ENCODE results near the gene CAMK1. TPM values are rescaled to one million over a fixed set of nuclear protein-coding genes. Genes with fewer than 3 reads are reported as not detected.

CAMK1 gene
- total and polyA plus RNA-seq, 3 experiments from 2014 or later = 2.9 to 27.4 (median 27.0) TPM

- no peak overlapping the region for H3K4me3 Mint-ChIP-seq
- peaks cover 6% of the 10 kb centered on the region for H3K4me1 ChIP-seq (ENCODE audit: insufficient read depth, low read length)
- no peak overlapping the region for H3K27ac Mint-ChIP-seq
- ChIA-PET CTCF (no interaction called here), POLR2A (no interaction called here)
- no peak for DNase-seq
- H3K9me3 ChIP-seq (ENCODE audit: low read length) = no peaks in the 10 kb centered on the region
- no peaks in the 10 kb centered on the region for H3K36me3 Mint-ChIP-seq
- no peaks in the 10 kb centered on the region for H3K27me3 ChIP-seq (ENCODE audit: insufficient read depth, low read length, poor library complexity, severe bottlenecking)
- no peak overlapping the region for H3K27ac ChIP-seq (ENCODE audit: low read depth, low read length)
- peaks cover 0 to 4% (median 2%) of the 10 kb centered on the region in 3 donors for H3K4me1 Mint-ChIP-seq
- H3K27me3 Mint-ChIP-seq = peaks cover 8 to 9% of the 10 kb centered on the region in 2 donors
- H3K4me3 ChIP-seq (ENCODE audit: low read length) = no peak overlapping the region
- no peaks in the 10 kb centered on the region for H3K9me3 Mint-ChIP-seq
- H3K36me3 ChIP-seq (ENCODE audit: insufficient read depth, low read length) = no peaks in the 10 kb centered on the region
Measured at GRCh38 chr3:9715136-9715535, 54.6 kb downstream of the CAMK1 start.

GRCh38 chr3:9713142-9713541 is 56.6 kb downstream of the CAMK1 start:
- DNase-seq = no peak
- no peaks in the 10 kb centered on the region for H3K36me3 Mint-ChIP-seq
- peaks cover 8 to 9% of the 10 kb centered on the region in 2 donors for H3K27me3 Mint-ChIP-seq
- Histone ChIP-seq H3K27ac (ENCODE audit: low read depth, low read length) (no peak overlapping the region), H3K9me3 (ENCODE audit: low read length) (no peaks in the 10 kb centered on the region), H3K4me1 (ENCODE audit: insufficient read depth, low read length) (peaks cover 6% of the 10 kb centered on the region), H3K4me3 (ENCODE audit: low read length) (no peak overlapping the region), H3K36me3 (ENCODE audit: insufficient read depth, low read length) (no peaks in the 10 kb centered on the region), H3K27me3 (ENCODE audit: insufficient read depth, low read length, poor library complexity, severe bottlenecking) (no peaks in the 10 kb centered on the region)
- H3K4me1 Mint-ChIP-seq = peaks cover 0 to 4% (median 2%) of the 10 kb centered on the region in 3 donors
- POLR2A ChIA-PET = no interaction called here
- H3K9me3 Mint-ChIP-seq = no peaks in the 10 kb centered on the region
- H3K27ac Mint-ChIP-seq = no peak overlapping the region
- CTCF ChIA-PET = no interaction called here
- H3K4me3 Mint-ChIP-seq = no peak overlapping the region

GRCh38 chr3:9712415-9712814 is 57.3 kb downstream of the CAMK1 start:
- H3K4me3 ChIP-seq (ENCODE audit: low read length) = no peak overlapping the region
- H3K36me3 Mint-ChIP-seq = peaks cover 0 to under 1% (median 0%) of the 10 kb centered on the region in 3 donors

GRCh38 chr3:9710174-9710739 is 59.5 kb downstream of the CAMK1 start:
- no peak overlapping the region for H3K4me3 ChIP-seq (ENCODE audit: low read length)
- POLR2A ChIA-PET = no interaction called here
- CTCF ChIA-PET = no interaction called here
- no peaks in the 10 kb centered on the region for H3K27me3 ChIP-seq (ENCODE audit: insufficient read depth, low read length, poor library complexity, severe bottlenecking)
- H3K36me3 Mint-ChIP-seq = peaks cover 0 to 5% (median 0%) of the 10 kb centered on the region in 3 donors
- no peaks in the 10 kb centered on the region for H3K4me1 ChIP-seq (ENCODE audit: insufficient read depth, low read length)
- H3K4me3 Mint-ChIP-seq = no peak overlapping the region
- H3K9me3 Mint-ChIP-seq = no peaks in the 10 kb centered on the region
- H3K27me3 Mint-ChIP-seq = peaks cover 10 to 18% of the 10 kb centered on the region in 2 donors
- no peaks in the 10 kb centered on the region for H3K36me3 ChIP-seq (ENCODE audit: insufficient read depth, low read length)
- no peak for DNase-seq
- H3K27ac Mint-ChIP-seq = no peak overlapping the region
- H3K9me3 ChIP-seq (ENCODE audit: low read length) = no peaks in the 10 kb centered on the region
- H3K4me1 Mint-ChIP-seq = peaks cover 0 to 5% (median 2%) of the 10 kb centered on the region in 3 donors
- H3K27ac ChIP-seq (ENCODE audit: low read depth, low read length) = no peak overlapping the region

More at GRCh38 chr3:9712415-9712814, 57.3 kb downstream of the CAMK1 start:
- no peaks in the 10 kb centered on the region for H3K9me3 ChIP-seq (ENCODE audit: low read length)
- no peak for DNase-seq
- CTCF ChIA-PET = no interaction called here
- no peak overlapping the region for H3K27ac Mint-ChIP-seq
- H3K27me3 ChIP-seq (ENCODE audit: insufficient read depth, low read length, poor library complexity, severe bottlenecking) = no peaks in the 10 kb centered on the region
- POLR2A ChIA-PET = no interaction called here
- H3K27ac ChIP-seq (ENCODE audit: low read depth, low read length) = no peak overlapping the region
- no peaks in the 10 kb centered on the region for H3K4me1 ChIP-seq (ENCODE audit: insufficient read depth, low read length)
- H3K4me3 Mint-ChIP-seq = no peak overlapping the region
- peaks cover 7 to 9% of the 10 kb centered on the region in 2 donors for H3K27me3 Mint-ChIP-seq
- no peaks in the 10 kb centered on the region for H3K9me3 Mint-ChIP-seq
- H3K4me1 Mint-ChIP-seq = peaks cover 0 to 2% (median 0%) of the 10 kb centered on the region in 3 donors
- no peaks in the 10 kb centered on the region for H3K36me3 ChIP-seq (ENCODE audit: insufficient read depth, low read length)

Other genes starting within 250 kb of the CAMK1 start
- gene LHFPL4, start 216.1 kb downstream of the CAMK1 start, total RNA-seq = not detected
- gene LHFPL4, start 216.1 kb downstream of the CAMK1 start, polyA plus RNA-seq = 0.05 TPM
- gene MTMR14, start 120.4 kb downstream of the CAMK1 start, total RNA-seq = 10 to 100 TPM; 53.1 to 54.3 TPM
- gene MTMR14, start 120.4 kb downstream of the CAMK1 start, polyA plus RNA-seq = 62.9 TPM
- gene CPNE9, start 66.1 kb downstream of the CAMK1 start, total RNA-seq = under 1 TPM in 1 of 2 experiments, not detected in 1; 0.16 TPM
- gene CPNE9, start 66.1 kb downstream of the CAMK1 start, polyA plus RNA-seq = not detected
- 10 to 100 TPM; 46.8 to 50.2 TPM for gene BRPF1, start 38.2 kb downstream of the CAMK1 start, total RNA-seq
- 27.0 TPM for gene BRPF1, start 38.2 kb downstream of the CAMK1 start, polyA plus RNA-seq
- gene OGG1, start 20.0 kb downstream of the CAMK1 start, total RNA-seq = 10 to 100 TPM; 30.5 to 32.1 TPM
- 25.8 TPM for gene OGG1, start 20.0 kb downstream of the CAMK1 start, polyA plus RNA-seq
- gene TADA3, start 22.5 kb upstream of the CAMK1 start, total RNA-seq = 10 to 100 TPM; 57.0 to 58.8 TPM
- 64.4 TPM for gene TADA3, start 22.5 kb upstream of the CAMK1 start, polyA plus RNA-seq
- 100 to 1,000 TPM; 309 to 319 TPM for gene ARPC4, start 23.1 kb upstream of the CAMK1 start, total RNA-seq
- gene ARPC4, start 23.1 kb upstream of the CAMK1 start, polyA plus RNA-seq = 277 TPM
- gene TTLL3, start 40.3 kb upstream of the CAMK1 start, total RNA-seq = 10 to 100 TPM; 18.8 to 19.1 TPM
- gene TTLL3, start 40.3 kb upstream of the CAMK1 start, polyA plus RNA-seq = 3.8 TPM
- gene RPUSD3, start 74.1 kb upstream of the CAMK1 start, total RNA-seq = 10 to 100 TPM; 74.3 to 77.6 TPM
- gene RPUSD3, start 74.1 kb upstream of the CAMK1 start, polyA plus RNA-seq = 51.8 TPM
- not detected for gene CIDEC, start 110.3 kb upstream of the CAMK1 start, total RNA-seq
- gene CIDEC, start 110.3 kb upstream of the CAMK1 start, polyA plus RNA-seq = not detected
- 10 to 100 TPM; 55.5 to 59.0 TPM for gene JAGN1, start 120.7 kb upstream of the CAMK1 start, total RNA-seq
- 44.4 TPM for gene JAGN1, start 120.7 kb upstream of the CAMK1 start, polyA plus RNA-seq
- 1 to 10 TPM in 1 of 2 experiments, under 1 TPM in 1; 0.47 to 1.2 TPM for gene IL17RE, start 132.9 kb upstream of the CAMK1 start, total RNA-seq
- 1.2 TPM for gene IL17RE, start 132.9 kb upstream of the CAMK1 start, polyA plus RNA-seq
- gene IL17RC, start 147.2 kb upstream of the CAMK1 start, total RNA-seq = under 1 TPM; 0.20 to 0.31 TPM
- gene IL17RC, start 147.2 kb upstream of the CAMK1 start, polyA plus RNA-seq = 11.0 TPM
- gene CRELD1, start 163.9 kb upstream of the CAMK1 start, total RNA-seq = 10 to 100 TPM; 14.0 to 16.0 TPM
- 24.5 TPM for gene CRELD1, start 163.9 kb upstream of the CAMK1 start, polyA plus RNA-seq
- gene PRRT3, start 182.5 kb upstream of the CAMK1 start, total RNA-seq = 10 to 100 TPM; 12.1 to 12.3 TPM
- gene PRRT3, start 182.5 kb upstream of the CAMK1 start, polyA plus RNA-seq = 5.4 TPM
- gene EMC3, start 216.9 kb upstream of the CAMK1 start, total RNA-seq = 10 to 100 TPM; 56.3 to 56.8 TPM
- 90.9 TPM for gene EMC3, start 216.9 kb upstream of the CAMK1 start, polyA plus RNA-seq

Data from CD8-positive, alpha-beta memory T cell (primary cell).